SKM-1 (cell line): ENCODE measurements around the gene ZNF330.
"Not testable (repeated sequence)": the region's sequence is repeated elsewhere in the genome, so short reads cannot be mapped to it uniquely, and the experiment has no call there.

ENCODE experiments used
- DNase-seq: peaks from one replicate; lab custom pipeline; 2025; ENCODE audit not compliant: unreplicated experiment; lab: John Stamatoyannopoulos, UW

The ZNF330 gene

DNA sequence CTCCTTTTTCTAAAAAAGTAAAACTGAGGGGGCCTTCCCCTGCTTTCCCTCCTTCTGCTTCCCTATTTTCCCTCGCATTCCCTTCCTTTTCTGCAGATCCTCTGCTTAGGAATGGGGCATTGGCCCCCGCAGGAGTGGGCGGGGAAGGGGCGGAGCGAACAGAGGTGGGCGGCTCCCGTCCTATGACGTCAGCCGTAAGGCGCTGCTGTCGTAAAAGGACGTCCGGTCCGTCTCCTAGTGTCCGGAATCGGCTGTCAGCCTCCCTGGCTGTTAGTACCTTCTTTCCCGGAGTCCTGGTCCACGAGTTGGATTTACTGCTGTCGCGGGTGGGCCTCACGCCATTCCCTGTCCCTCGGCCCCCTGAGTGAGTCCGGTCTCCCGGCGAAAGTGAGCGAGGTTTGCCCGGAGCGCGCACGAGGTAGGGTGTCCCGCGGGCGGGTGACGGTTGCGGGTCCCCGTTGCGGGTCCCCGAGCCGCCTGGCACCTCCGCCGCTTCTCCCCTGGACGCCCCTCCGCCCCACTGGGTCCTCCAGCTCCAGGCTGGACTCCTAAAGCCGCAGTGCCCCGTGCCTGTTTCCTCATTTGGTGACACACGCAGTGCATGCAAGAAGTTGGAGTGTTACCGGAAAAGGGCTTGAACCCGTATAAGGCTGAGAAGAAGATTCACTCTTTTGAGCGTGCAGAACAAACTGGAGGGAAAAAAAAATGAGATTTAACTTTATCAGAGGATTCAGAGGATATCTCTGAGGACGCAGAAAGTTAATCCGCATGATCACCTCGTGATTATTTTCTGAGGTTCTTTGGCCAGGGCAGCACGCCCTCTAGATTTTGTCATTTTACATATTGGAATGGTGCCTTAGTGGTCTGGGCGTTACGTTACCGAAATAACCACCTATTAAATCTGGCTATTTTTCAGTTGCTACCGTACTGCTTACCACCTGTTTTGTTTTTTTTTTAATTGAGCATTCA, at the start of gene ZNF330:
TSS of gene ZNF330 (plus strand) at position 205 of the 969 bp plus-strand sequence. CDS start 1,477 bp downstream, outside the sequence.
- DNase-seq = peak; percentile 57

DNA sequence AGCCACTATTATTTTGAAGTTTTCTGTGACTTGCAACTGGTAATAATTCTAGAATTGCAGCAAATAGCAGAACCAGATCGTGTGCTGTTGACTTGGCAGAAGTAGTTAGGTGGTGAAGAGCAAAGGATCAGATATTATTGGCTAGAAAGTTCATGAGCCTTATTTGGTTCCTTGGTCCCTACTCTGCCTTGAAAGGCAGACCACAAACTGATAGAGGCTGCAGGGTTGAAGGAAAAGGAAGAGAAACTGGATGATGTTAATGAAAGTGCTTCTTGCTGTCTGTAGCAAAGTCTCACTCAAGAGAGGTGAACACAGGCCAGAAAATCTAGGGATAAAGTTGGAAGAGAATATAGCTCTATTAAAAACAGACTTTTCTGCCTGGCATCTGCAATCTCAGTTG, 46.2 kb upstream of the ZNF330 start:
- no peak for DNase-seq

DNA sequence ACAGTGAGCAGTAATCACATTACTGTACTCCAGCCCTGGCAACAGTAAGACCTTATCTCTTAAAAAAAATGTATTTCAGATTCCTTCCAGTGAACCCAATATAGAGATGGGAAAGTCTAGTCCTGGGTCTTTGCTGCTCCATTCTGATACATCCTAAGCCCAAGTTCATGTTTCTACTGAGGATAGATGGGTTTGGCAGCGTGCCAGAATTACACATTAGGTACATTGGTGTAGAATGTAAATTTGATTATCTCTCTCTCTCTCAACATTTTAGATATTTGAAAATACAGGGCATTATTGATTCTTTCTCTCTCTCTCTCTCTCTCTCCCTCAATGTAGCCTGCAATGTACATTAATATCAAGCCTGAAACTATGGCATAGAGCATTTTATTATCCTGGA, 43.5 kb upstream of the ZNF330 start:
- DNase-seq = no peak

DNA sequence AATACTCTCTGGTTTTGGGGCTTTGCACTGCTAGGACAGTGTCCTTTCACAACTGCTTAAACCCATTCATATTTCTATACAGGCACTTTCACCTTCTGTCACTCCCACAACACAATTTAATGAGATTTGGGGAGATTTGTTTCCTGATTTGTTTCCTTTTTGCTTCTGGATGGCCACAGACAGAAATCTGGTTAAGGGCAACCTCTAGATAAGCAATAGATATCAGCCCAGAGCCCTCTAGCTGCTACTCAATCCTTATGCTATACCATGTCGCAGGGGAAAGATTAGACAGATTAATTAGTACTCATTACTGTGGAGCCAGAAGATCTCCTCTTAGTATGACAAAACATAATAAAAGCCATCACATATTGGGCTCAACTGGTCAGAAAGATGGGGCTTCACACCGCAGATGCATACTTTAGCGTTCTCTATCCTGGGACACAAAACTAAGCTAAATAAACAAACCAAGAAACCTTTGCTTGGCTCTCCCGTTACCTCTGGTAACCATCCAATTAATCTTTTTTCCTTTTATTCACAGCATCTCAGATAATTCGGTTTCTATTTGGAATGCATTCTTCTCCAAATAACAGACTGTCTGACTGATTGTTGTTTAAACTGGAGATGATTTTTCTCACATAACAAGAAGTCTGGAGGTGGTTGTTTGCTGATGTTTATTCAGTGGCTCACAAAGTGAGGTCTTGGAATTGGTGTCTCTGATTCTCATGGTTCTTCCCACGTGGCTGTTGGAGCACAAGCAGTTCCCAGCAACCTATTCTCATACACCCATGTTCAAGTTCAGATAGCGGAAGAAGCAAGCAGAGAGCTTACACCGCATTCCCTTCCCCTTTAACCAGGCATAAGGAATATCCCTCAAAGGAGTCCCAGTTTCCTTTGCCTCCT, 41.0 kb upstream of the ZNF330 start:
- no peak for DNase-seq

DNA sequence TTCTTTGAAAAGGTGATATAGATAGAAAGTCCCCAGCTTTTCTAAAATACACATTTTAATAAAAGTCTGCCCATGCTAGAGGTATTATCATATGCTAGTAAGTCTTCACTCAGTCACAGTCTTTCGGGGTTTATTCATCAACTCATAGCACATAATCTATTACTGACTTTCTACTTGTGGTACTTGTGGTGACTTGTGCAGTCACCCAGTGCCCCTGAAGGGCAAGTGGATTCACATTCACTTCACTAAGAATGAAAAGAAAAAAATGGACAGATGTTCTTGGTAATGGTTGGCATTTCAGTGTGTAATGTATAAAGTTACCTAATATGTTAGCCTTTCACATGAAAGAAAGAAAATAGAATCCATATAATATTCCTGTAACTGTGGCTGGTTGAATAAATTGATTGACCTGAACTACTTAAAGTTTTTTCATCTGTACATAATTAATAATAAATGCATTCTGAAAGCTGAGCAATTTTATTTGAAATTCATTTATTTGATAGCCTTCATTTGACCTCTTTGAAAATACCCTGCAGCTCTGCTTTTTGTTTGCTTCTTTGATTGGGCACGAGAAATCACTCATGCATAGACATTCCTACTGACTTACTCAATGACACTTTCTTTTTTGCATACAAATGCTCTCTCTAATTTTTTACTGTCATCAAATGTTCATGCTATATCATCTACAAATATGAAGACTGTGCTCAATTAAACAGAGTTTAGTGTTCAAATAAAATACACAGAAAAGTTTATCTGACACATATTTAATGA, 39.5 kb upstream of the ZNF330 start:
- no peak for DNase-seq

DNA sequence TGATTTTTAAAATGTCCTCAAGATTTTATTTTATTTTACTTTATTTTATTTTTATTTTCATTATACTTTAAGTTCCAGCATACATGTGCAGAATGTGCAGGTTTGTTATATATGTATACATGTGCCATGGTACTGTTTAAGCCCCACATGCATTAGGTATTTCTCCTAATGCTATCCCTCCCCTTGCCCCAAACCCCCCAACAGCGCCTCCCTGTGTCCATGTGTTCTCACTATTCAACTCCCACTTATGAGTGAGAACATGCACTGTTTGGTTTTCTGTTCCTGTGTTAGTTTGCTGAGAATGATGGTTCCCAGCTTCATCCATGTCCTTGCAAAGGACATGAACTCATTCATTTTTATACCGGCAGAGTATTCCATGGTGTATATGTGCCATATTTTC, 37.2 kb upstream of the ZNF330 start:
- not testable (repeated sequence) for DNase-seq

DNA sequence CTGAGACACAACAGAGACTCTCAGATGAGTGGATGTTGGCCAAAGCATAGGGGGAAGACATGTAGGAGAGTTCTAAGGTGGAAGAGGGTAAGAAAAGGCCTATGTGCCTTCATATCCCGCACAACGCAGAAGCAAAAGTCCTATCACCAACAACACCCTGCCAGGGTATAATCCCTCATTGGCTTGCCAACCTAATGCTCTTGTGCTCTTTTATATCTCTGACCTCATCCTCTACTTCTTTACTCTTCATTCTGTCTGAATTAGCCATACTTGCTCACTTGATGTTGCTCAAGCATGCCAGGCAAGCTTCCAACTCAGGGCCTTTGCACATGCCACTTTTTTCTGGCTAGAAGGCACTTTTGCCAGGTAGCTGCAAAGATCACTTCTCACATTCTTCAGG, 28.1 kb upstream of the ZNF330 start:
- DNase-seq = no peak

DNA sequence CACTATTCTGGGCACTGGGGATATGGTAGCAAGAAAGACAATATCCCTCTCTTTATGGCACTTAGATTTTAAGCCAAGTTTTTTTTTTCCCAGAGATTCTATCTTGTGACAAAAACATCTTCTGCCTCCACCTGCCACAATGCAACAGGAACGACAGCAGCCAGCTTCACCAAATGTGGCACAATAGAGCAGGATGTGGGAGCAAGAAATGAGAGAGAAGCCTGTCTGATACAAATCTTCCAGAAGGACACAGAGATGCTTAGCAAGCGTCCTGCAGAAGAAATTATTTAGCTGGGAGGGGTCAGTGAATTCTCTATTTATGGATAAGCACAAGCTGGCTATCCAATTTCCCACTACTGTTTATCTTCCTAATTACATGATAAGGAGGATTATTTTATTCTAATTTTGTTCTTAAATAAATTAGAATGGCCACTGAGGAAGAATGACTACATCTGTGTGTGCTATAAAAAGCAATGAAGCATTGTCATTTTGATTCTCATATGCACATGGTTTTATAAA, 27.1 kb upstream of the ZNF330 start:
- no peak for DNase-seq

DNA sequence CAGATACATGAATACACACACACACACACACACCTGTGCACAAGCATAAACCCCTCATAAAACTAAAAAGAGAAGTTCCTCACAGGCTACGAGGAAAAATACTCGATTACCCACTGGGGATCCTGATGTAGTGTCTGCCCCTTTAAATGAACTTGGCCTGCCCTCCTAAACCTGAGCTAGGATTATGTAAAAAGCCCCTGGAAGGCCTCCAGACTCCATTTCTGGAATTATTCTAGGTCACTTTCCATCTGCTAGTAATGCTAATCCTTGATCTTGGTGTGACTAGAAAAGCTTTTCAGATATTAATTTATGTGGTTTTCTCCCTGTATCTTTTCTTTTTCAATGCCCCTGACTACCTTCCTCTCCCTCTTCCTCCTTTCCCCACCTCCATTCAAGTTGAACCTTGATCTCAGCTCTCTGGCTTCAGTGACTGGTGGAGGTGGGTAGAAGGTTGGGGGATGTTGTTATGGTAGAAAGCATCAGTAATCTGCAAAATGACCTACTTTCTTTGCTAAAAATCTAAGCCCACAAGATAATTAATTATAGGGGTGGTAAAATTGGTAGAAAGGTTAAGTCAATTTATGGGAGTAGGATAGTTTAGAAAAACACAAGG, 25.5 kb upstream of the ZNF330 start:
- DNase-seq = no peak

DNA sequence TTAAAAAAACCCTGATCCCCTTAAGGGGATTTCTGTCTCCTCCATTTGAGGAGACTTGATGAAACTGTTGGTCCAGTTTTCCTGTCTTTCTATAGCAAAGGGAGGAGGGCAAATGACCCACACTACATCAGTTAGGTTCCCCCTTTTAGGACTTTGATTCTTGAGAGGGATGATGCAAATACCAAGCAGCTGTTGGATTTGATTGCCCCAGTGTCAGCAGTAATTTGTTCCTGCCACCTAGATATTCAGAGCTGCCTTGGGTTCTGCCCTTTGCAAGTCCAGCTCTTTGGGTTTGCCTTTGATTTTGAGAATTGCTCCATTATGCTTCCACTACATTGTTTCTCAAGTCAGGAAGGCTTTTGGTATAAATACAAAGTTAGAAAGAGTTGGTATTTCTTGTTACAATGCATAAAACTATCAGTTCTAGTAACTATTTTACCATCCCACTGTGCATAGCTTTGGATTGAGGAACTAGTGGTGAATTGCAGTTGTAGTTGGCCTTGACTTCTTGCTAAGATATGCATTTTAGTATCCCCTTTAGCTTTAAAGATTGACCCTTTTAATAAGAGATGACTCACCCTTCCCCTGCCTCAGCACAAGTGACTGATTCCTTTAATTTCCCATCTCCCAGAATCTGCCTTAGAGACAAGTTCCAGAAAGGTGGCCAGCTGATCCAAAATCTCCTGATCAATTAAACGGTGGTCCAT, 24.3 kb upstream of the ZNF330 start:
- DNase-seq = no peak

DNA sequence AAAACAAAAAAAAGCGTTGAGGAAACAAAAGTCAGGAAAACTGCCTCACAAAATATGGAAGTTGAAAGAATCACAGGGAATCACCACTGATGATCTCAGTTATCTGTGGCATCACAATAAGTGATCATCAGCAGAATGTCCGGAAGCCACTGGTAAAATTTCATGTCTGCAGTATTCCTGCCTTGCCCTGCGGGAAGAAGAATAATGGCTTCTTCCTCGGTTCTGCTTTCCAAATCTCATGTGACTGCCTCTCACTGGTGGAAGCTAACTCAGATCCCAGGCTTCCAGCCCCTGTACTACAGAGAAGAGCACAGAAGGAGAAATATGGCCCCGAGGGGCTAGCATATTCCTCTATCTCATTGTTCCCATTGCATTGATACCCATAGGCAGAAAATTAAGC, 12.7 kb upstream of the ZNF330 start:
- DNase-seq = no peak

DNA sequence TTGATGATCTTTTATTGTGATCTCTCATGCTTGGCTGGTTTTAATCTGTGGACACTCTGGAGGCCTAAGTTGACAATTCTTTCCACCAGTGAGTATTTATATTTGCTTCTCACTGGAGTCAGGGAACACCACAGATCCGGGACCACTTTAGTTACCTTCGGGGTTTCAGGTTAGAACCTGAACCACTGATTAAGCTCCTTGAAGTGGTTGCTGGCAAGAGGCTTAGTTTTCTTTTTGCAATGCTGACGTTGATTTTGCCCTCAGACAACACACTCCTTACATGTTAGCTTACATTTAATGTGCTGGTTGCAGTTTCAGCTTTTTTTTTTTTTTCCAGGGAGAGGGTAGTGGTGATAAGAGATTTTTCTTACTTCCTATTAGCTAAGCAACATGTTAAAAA, 10.5 kb upstream of the ZNF330 start:
- DNase-seq = no peak

DNA sequence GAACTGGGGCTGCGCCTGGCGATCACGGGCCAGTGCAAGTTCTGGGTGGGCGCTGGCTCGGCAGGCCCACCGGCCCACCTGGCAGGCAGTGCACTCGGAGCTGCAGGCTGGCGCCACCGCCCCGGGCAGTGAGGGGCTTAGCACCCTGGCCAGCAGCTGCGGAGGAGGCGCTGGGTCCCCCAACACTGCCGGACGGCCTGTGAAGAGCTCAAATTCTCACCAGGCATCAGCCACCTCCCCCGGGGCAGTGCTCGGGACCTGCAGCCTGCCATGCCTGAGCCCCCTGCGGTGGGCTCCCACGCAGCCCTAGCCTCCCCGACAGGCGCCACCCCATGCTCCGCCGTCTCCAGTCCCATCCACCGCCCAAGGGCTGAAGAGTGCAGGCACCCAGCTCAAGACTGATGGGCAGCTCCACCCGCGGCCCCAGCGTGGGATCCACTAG, 7.1 kb upstream of the ZNF330 start:
- no peak for DNase-seq

DNA sequence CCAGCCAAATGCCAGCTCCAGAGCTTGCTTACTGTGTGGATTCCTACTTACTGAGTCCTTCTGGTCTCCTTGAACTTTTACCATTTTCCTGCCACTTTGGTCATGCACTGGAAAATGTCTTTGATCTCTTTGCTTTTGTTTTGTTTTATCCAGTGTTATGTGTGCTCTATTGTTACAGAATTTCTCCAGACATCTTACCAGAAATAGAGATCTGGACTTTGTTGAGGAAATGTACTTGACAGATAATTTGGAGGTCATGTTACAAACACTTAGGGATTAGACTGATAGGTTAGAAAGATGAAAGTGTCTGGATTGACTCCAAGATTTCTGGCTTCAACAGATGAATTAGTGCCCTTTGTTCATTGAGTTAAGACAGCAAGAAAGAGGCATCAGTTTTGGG, 5.7 kb upstream of the ZNF330 start:
- no peak for DNase-seq

DNA sequence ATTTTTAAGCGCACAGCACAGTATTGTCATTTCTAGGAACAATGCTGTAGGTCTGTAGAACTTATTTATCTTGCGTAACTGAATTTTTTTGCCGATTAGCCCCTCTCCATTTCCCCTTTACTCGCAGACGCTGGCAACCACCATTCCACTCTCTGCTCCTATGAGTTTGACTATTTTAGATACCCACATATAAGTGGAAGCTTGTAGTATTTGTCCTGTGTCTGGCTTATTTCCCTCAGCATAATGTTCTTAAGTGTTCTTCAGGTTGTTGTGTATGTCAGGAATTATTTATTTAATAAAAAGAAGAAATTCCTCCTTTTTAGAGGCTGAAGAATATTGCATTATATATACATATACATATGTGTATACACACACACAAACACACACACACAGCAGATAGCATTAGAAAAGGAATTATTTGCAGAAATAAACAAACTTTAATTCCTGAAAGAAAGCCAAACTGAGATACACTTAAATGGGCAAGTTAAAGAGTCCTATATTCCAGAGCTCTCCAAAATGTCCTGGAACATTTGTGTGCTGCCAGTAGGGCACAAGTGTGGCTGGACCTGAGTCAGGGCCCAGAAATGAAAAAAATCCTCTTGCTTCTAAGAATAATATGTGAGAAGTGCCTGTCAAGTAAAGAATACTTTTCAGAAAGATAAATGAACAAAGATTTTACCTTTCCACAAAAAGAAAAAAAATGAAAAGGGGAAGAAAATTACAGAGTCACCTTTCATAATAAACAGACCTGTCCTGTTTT, 4.5 kb upstream of the ZNF330 start:
- no peak for DNase-seq

DNA sequence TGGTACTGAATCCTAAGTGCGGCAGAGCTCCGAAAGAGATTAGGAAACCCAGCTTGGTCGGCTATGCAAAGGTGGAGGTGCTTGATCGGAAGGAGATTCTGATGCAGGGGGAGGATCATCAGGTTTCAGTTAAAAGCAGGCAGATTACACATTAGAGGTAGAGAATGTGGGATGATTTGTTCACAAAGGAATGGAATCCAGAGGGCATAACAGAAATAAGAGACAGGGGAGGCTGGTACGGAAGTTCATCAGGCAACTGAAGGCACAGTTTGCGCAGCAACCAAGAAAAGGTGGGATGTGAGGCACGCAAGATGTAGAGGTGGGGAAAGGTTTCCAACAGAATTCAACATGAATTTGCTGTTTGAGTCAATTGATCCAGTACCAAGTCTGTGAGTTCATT, 424 bp upstream of the ZNF330 start:
- DNase-seq = no peak

DNA sequence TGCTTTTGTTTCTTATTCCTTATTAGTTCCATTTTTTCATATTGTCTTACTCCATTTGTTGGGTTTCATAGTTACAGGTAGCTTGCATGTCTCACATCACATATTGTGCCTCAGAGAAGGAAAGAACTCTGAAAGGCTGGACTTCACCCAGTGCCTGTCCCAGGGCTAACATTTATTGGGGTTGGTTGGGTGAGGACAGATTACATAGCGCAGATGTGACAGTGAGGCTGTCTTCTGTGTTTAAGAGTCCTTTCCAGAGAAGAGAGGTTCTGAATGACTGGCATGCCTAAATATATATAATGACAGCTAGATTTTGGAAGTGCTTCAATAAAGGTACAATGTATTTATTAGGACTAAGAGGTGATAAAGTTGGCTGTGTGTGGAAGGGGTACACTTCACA, 2.7 kb downstream of the ZNF330 start:
- DNase-seq = no peak

DNA sequence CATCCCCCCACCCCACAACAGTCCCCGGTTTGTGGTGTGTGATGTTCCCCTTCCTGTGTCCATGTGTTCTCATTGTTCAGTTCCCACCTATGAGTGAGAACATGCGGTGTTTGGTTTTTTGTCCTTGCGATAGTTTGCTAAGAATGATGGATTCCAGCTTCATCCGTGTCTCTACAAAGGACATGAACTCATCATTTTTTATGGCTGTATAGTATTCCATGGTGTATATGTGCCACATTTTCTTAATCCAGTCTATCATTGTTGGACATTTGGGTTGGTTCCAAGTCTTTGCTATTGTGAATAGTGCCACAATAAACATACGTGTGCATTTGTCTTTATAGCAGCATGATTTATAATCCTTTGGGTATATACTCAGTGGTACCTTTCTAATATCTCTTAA, 6.6 kb downstream of the ZNF330 start:
- DNase-seq = not testable (repeated sequence)
